ENCODE measurements around the gene GEMIN4.

DNA sequence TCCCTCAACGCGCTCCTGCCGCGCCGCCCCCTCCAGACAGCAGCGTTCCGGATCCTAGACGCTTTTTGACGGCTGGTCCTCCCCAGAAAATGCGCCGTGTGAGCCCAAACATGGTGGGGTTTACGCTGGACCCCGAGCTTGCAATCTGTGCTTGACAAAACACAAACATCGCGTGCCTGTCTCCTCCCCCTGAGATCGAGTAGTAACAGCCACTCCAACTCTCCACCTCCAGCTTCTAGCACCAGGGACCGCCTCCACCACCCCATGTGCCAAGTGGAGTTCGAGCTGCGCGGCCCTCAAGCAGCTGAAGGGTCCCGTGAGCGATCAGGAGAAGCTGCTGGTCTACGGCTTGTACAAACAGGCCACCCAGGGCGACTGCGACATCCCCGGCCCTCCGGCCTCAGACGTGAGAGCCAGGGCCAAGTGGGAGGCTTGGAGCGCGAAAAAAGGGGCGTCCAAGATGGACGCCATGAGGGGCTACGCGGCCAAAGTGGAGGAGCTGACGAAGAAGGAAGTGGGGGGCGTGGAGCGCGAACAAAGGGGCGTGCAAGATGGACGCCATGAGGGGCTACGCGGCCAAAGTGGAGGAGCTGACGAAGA is 656 bp upstream of the GEMIN4 start:
- TF ChIP-seq, protein P1, sequence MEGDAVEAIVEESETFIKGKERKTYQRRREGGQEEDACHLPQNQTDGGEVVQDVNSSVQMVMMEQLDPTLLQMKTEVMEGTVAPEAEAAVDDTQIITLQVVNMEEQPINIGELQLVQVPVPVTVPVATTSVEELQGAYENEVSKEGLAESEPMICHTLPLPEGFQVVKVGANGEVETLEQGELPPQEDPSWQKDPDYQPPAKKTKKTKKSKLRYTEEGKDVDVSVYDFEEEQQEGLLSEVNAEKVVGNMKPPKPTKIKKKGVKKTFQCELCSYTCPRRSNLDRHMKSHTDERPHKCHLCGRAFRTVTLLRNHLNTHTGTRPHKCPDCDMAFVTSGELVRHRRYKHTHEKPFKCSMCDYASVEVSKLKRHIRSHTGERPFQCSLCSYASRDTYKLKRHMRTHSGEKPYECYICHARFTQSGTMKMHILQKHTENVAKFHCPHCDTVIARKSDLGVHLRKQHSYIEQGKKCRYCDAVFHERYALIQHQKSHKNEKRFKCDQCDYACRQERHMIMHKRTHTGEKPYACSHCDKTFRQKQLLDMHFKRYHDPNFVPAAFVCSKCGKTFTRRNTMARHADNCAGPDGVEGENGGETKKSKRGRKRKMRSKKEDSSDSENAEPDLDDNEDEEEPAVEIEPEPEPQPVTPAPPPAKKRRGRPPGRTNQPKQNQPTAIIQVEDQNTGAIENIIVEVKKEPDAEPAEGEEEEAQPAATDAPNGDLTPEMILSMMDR (IDR thresholded peaks at IDR 0.05; ENCODE audit: borderline replicate concordance, extremely low read depth, low read length, poor library complexity, severe bottlenecking): no peak
- no peak for TF ChIP-seq EZH2 (IDR thresholded peaks at IDR 0.05; ENCODE audit: borderline replicate concordance, low read depth, low read length, severe bottlenecking)
